Measurements from ENCODE around the gene PLK4. TPM values are rescaled to one million over a fixed set of nuclear protein-coding genes. Genes with fewer than 3 reads are reported as not detected.

The PLK4 gene
- total RNA-seq, 1 donor from 2014 or later: 83.9 TPM

GRCh38 chr4:127888559-127888958, 7.9 kb downstream of the PLK4 start:
- Histone ChIP-seq H3K4me1 (no peaks in the 10 kb centered on the region), H3K27me3 (no peaks in the 10 kb centered on the region), H3F3A (ENCODE audit: low read depth) (no peaks in the 10 kb centered on the region), H3K9ac (no peak overlapping the region), H3K27ac (no peak overlapping the region), H4K20me1 (ENCODE audit: low read depth) (peaks cover 3% of the 10 kb centered on the region), H3K4me2 (no peak overlapping the region), H2AFZ (replicated peaks) (no peak overlapping the region), H3K36me3 (peaks cover 60% of the 10 kb centered on the region), H3K79me2 (ENCODE audit: low read depth) (peaks cover 43% of the 10 kb centered on the region), H3K9me3 (ENCODE audit: low read depth) (no peaks in the 10 kb centered on the region), H3K4me3 (no peak overlapping the region)
- Mint-ChIP-seq H3K4me3 (no peak overlapping the region), H3K9me3 (no peaks in the 10 kb centered on the region), H3K27me3 (ENCODE audit: insufficient read depth, low read depth) (no peaks in the 10 kb centered on the region), H3K4me1 (peaks cover 2% of the 10 kb centered on the region), H3K27ac (no peak overlapping the region), H3K36me3 (peaks cover 28% of the 10 kb centered on the region)
- TF ChIP-seq CTCF (IDR thresholded peaks at IDR 0.05) (no peak), EZH2 (IDR thresholded peaks at IDR 0.05) (no peak), EZH2phosphoT487 (IDR thresholded peaks at IDR 0.05) (no peak)
- no peak for DNase-seq (ENCODE audit: low spot score)

- no peak overlapping the region for H3K4me2 ChIP-seq
- H3F3A ChIP-seq (ENCODE audit: low read depth): no peaks in the 10 kb centered on the region
- peaks cover 3% of the 10 kb centered on the region for H4K20me1 ChIP-seq (ENCODE audit: low read depth)
- no peak overlapping the region for H3K9ac ChIP-seq
- DNase-seq (ENCODE audit: low spot score): no peak
- peaks cover 31% of the 10 kb centered on the region for H3K79me2 ChIP-seq (ENCODE audit: low read depth)
- peaks cover 2% of the 10 kb centered on the region for H3K4me1 Mint-ChIP-seq
- no peak overlapping the region for H3K4me3 ChIP-seq
- H3K4me1 ChIP-seq: no peaks in the 10 kb centered on the region
- H3K9me3 Mint-ChIP-seq: no peaks in the 10 kb centered on the region
- H2AFZ ChIP-seq (replicated peaks): no peak overlapping the region
- H3K36me3 Mint-ChIP-seq: peaks cover 33% of the 10 kb centered on the region
- no peak overlapping the region for H3K27ac Mint-ChIP-seq
- H3K27me3 Mint-ChIP-seq (ENCODE audit: insufficient read depth, low read depth): no peaks in the 10 kb centered on the region
- H3K4me3 Mint-ChIP-seq: no peak overlapping the region
- no peaks in the 10 kb centered on the region for H3K9me3 ChIP-seq (ENCODE audit: low read depth)
- H3K27me3 ChIP-seq: no peaks in the 10 kb centered on the region
- H3K27ac ChIP-seq: no peak overlapping the region
- no peak for TF ChIP-seq EZH2 (IDR thresholded peaks at IDR 0.05)
- TF ChIP-seq EZH2phosphoT487 (IDR thresholded peaks at IDR 0.05): no peak
- TF ChIP-seq CTCF (IDR thresholded peaks at IDR 0.05): no peak
- peaks cover 58% of the 10 kb centered on the region for H3K36me3 ChIP-seq
These were observed 9.2 kb downstream of the PLK4 start for GRCh38 chr4:127889903-127890302.

DNA sequence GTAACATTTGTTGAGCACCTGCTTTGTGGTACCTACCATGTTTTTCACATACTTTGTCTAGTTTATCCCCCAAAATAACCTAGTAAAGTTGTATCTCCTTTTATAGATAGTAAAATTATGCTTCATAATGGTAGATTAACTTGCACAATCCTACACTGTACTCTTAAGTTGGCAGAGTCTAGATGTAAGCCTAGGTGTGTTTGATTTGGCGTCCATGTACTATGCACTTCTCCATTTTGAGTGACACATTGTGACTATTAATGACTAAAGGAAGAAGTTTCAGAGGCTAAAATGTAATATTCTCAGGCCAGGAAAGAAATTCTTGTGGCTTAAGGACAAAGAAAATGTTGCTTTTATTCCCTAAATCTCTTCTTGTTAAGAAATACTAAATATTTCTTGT, 15.4 kb downstream of the PLK4 start:
- H3K4me3 Mint-ChIP-seq: no peak overlapping the region

More for the DNA sequence above, 15.4 kb downstream of the PLK4 start:
- H3K9me3 Mint-ChIP-seq: peaks cover 6% of the 10 kb centered on the region
- no peak overlapping the region for H2AFZ ChIP-seq (replicated peaks)
- TF ChIP-seq EZH2phosphoT487 (IDR thresholded peaks at IDR 0.05) (no peak), CTCF (IDR thresholded peaks at IDR 0.05) (no peak), EZH2 (IDR thresholded peaks at IDR 0.05) (no peak)
- no peaks in the 10 kb centered on the region for H3K4me1 Mint-ChIP-seq
- no peaks in the 10 kb centered on the region for H3K4me1 ChIP-seq
- peaks cover 31% of the 10 kb centered on the region for H3K36me3 Mint-ChIP-seq
- H3K79me2 ChIP-seq (ENCODE audit: low read depth): no peaks in the 10 kb centered on the region
- peaks cover 7% of the 10 kb centered on the region for H3F3A ChIP-seq (ENCODE audit: low read depth)
- H3K36me3 ChIP-seq: peaks cover 74% of the 10 kb centered on the region
- no peaks in the 10 kb centered on the region for H3K9me3 ChIP-seq (ENCODE audit: low read depth)
- H3K27me3 Mint-ChIP-seq (ENCODE audit: insufficient read depth, low read depth): no peaks in the 10 kb centered on the region
- no peak overlapping the region for H3K4me3 ChIP-seq
- no peak overlapping the region for H3K9ac ChIP-seq
- H4K20me1 ChIP-seq (ENCODE audit: low read depth): no peaks in the 10 kb centered on the region
- no peak for DNase-seq (ENCODE audit: low spot score)
- no peak overlapping the region for H3K27ac ChIP-seq
- H3K27me3 ChIP-seq: no peaks in the 10 kb centered on the region
- H3K4me2 ChIP-seq: no peak overlapping the region
- no peak overlapping the region for H3K27ac Mint-ChIP-seq

Data from neural progenitor cell (in vitro differentiated cells).